ENCODE data around the gene ZNHIT2.

GRCh38 chr11:65084598-65085375 is 32.7 kb downstream of the ZNHIT2 start:
- TF ChIP-seq CTCF (conservative IDR thresholded peaks at IDR 0.05) = no peak
- no peak for TF ChIP-seq ZFX (IDR thresholded peaks at IDR 0.05)

Data from C4-2B (cell line).